SK-N-SH (cell line): Measurements from ENCODE around the gene DTNA.

ENCODE experiments used
- CHD2 ChIP-seq: fragments of 150-350 bp; IDR thresholded peaks from 2 replicates; pipeline ENCODE4 v1.6.1; 2018; ENCODE audit warnings: low read length; ENCODE audit not compliant: partially characterized antibody
- CTCF ChIP-seq: fragments of 200-600 bp; sonication (generic); IDR thresholded peaks from 2 replicates; pipeline ENCODE4 v1.6.1; 2017; ENCODE audit warnings: antibody characterized with exemption, mild to moderate bottlenecking, moderate library complexity
- ELF1 ChIP-seq: IDR thresholded peaks from 2 replicates; pipeline ENCODE4 v1.4.0; 2012
- EP300 ChIP-seq, 2 experiments: IDR thresholded peaks; 2 replicates each; pipeline versions ENCODE4 v1.4.0 to v1.6.1; 2012; ENCODE audit warnings: borderline replicate concordance in 1 of 2, low read depth in 1 of 2, low read length in 1 of 2
- FOXJ3 ChIP-seq: sonication (generic); formaldehyde crosslinking; IDR thresholded peaks from 2 replicates; pipeline ENCODE4 v1.5.1; 2020; ENCODE audit warnings: mild to moderate bottlenecking, missing genetic modification reagents
- PBX3 ChIP-seq: IDR thresholded peaks from 2 replicates; pipeline ENCODE4; 2012
- POLR2AphosphoS5 ChIP-seq: IDR thresholded peaks from 2 replicates; pipeline ENCODE4 v1.6.1; 2012; ENCODE audit warnings: low read depth, low read length
- SIN3A ChIP-seq: IDR thresholded peaks from 2 replicates; pipeline ENCODE4 v1.6.1; 2012; ENCODE audit warnings: low read depth, mild to moderate bottlenecking, low read length, moderate library complexity, borderline replicate concordance
- TAF1 ChIP-seq: IDR thresholded peaks from 2 replicates; pipeline ENCODE4 v1.6.1; 2012; ENCODE audit warnings: low read depth, mild to moderate bottlenecking, low read length, moderate library complexity, borderline replicate concordance
- TEAD4 ChIP-seq: IDR thresholded peaks from 2 replicates; pipeline ENCODE4 v1.4.0; 2012; ENCODE audit warnings: mild to moderate bottlenecking, borderline replicate concordance; ENCODE audit not compliant: insufficient read depth

GRCh38 chr18:34820360-34821065, 110.4 kb downstream of the DTNA start:
- TF ChIP-seq POLR2AphosphoS5 (no peak), CTCF (no peak), CHD2 (no peak), ELF1 (no peak), PBX3 (no peak), EP300 (IDR thresholded peaks at IDR 0.05; ENCODE audit: borderline replicate concordance in 1 of 2, low read depth in 1 of 2, low read length in 1 of 2) (no peak), TEAD4 (no peak), SIN3A (no peak), FOXJ3 (CRISPR knock-in tag) (no peak), TAF1 (no peak)
